Activated CD8-positive, alpha-beta memory T cell treated with anti-CD3 and anti-CD28 coated beads for 24 hours (primary cell): ENCODE data around the gene ISM2.

ENCODE experiments used
- DNase-seq: peaks from one replicate; pipeline ENCODE4 v3.0.0-alpha.2; 2020

ISM2 gene

DNA sequence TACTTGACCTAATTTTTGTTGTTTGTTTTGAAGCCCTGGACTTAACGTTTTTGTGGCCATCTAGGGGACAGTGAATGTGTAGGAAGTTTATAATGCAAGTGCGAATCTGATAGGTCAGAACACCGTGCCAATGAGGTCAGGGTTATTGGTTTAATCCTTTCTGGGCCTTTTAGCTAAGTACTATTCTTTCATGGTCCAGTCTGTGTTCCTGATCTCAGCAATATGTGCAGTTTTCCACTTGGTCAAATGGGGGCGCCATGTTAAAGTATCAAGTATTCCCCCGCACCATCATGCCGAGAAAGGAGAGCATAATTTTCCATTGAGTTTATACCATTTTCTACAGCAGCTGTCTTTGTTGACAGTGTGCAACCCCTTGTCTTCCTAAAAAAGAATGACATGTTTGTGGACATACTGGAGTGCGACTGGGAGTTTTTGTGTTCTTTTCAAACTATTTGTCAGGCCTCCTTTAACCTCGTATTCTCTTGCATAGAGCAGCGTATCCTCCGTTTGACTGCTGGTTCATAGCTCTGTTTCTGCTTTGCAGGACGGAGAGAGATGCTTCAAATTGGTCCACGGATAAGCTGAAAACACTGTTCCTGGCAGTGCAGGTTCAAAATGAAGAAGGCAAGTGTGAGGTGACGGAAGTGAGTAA is 39.4 kb downstream of the ISM2 start:
- peak; percentile 74 for DNase-seq

DNA sequence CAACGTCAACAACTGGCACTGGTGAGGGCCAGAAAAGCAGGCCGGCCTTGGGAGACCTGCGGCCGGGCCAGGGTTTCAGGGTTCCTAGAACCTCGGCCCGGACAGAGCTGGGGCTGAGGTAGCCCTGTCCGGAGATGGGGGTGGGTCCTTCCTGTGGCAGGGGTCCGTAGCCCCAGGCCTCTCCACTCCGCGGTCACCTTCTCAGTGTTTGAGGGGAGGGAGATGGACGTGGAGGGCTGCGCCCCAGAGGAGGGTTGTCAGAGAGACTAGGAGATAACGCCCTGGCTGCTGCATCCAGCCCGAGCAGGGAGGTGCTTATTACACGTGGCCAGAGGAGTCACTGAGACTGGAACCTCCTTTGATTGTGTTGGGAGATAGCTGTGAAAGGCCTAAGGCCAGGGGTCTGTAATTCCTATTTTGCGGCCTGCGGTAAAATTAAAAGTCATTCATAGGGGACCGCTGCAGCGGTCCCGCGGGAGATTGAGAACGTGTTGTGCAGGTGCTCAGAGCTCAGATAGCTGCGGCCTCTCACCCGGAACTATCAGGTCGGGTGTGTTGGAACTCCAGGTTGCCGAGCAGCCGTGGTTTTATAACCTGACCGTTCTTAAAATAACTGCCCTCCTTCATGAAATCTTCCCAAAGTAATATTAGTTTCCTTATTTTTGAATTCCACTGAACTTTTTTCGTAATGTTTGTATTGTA is 40.2 kb downstream of the ISM2 start:
- peak; percentile 77 for DNase-seq

DNA sequence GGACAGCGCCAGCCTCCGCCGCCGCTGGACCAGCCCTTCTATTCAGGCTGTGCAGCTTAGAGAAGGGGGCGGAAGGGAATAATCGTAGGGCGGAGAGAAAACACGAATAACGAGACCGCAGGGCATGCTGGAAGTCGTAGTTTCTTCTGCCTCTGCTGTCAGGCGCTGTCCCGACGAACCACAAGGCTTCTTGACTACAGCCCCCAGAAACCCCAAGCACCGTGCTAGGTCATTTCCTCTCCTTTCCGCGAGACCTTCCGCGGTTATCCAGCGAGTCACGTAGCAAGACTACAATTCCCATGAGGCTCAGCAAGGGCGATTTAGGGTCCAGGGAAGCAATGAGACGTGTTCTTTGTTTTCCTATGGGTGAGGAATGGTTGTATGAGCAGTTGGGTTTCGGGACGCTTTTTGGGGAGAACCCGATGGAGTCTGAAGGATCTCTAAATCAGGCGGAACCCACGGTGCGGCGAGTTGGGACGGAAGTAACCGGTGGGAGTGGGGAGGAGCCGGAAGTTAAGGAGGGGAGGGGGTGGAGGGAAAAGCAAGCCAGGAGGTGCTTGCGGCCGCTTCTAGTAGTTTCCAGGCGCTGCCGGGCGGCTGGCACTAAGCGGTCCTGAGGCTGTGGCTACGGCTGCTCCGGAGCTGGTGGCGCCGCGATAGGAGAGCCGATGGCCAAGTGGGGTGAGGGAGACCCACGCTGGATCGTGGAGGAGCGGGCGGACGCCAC is 40.9 kb downstream of the ISM2 start, which contains the start of the genes AHSA1 and VIPAS39:
AHSA1 (plus strand) TSS at position 572 of the 727 bp plus-strand sequence; CDS start at position 669, 97 bp downstream.
VIPAS39 (minus strand) TSS at position 80 of the 727 bp plus-strand sequence. CDS start 3,499 bp downstream, outside the sequence.
- DNase-seq, result peak; percentile 96

DNA sequence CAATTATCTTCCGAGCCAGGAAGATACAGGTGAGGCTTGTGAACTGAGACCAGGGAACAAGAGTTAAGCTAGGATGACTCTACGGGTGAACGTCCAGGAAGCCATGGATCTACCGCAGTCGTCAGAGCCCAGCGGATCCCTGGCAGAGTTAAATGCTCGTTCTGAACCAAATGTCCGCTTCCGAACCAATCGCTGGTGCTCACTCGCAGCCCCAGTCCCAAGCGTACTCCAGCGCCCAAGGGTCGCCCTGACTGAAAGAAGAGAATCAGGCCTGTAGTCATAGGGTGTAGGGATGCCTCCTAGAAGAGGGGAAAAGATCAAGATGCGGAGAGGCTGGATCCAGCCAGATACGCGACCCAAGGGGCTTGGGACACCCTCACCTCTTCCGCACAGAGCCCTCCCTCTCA is 41.5 kb downstream of the ISM2 start:
- DNase-seq, result no peak

DNA sequence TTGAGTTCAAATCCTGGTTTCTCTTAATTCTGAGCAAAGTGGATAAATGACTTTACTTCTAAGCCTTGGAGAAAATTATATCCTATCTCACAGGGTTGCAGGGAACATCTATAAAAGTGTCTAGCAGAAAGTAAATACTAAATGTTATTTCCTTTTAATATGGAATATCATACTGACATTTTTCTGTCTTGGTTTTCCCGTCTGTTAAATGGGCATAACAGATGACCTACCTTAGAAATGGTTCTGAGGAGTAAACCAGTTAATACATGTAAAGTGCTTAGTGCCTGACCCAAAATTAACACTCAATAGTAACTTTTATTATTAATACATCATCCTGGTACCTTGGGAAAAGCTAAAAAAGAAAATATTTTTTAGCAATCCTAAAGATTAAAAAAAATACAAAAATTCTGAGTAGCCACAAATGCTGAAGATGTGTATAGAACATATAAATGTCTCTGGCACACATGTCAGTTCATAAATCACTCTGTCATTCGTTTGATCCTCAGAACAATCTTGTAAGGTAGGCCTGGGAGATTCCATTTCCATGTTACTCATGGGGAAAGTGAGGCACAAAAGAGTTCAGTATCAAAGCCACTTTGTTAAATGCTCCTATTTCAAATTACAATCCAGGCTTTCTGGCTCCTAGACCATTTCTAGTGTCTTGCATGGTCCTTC is 42.5 kb downstream of the ISM2 start:
- no peak for DNase-seq

DNA sequence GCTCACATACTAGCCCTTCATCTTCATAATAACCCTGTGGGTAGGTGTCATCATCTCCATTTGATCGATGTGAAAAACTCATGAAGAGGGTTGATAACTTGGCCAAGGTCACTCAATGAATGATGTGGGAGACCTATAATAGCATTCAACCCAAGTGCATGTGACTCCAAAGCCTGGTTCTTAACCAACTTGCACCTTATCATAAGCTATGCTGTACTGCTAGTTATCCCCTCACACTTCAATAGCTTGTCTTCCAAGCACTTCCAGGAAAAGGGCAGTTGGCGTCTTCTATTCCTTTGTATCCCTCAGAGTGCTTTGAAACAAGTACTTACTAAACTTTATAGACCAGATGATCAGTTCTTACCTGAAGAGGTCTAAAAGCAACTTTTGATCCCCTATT is 56.4 kb downstream of the ISM2 start:
- DNase-seq, result no peak

DNA sequence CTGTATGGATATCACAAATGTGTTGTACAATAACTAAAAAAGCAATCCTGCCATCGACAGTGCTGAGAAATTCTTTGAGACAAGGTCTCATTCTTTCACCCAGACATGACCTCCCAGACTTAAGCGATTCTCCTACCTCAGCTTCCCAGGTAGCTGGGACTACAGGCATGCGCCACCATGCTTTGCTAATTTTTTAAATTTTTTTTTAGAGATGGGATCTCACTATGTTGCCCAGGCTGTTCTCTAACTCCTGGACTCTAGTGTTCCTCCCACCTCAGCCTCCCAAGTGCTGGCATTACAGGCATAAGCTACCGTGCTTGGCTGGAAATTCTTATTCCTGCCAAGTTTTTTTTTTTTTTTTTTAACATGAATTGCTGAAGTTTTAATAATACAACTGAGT is 58.8 kb downstream of the ISM2 start:
- DNase-seq, result no peak

DNA sequence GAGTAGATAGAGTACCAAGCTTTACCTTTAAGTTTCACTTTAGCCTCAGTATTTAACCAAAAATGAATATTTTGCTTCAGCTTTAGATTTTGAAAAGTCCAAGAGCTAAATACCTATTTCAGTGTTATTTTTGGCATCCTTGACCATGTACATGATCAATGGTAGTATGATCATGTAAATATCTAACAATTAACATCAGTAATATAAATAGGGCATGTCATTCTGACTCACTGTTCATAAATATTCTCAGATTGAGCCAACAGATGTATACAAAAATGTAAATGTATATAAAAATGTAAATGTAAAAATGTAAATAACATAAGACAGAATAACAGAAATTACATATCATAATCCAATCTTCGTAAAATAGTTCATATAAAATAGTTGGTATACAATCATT is 60.0 kb downstream of the ISM2 start:
- DNase-seq, result no peak

DNA sequence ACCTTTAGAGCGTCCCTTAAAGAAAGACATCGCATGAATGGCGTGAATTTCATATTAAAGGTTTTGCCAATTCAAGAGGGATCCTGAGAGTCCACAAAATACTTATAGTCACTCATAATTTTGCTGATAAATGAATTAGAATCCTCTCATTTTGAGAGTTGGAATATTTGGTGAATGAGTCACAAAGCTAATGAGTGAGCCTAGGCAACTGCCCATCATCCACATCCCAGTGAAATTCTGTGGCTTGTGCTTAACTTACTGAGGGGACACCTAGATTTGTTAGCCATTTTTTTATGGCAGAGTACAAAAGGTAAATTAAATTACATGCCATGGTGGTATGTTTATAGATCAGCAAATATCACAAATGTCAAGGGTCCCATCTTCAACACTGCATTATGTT is 62.6 kb downstream of the ISM2 start:
- DNase-seq, result no peak

DNA sequence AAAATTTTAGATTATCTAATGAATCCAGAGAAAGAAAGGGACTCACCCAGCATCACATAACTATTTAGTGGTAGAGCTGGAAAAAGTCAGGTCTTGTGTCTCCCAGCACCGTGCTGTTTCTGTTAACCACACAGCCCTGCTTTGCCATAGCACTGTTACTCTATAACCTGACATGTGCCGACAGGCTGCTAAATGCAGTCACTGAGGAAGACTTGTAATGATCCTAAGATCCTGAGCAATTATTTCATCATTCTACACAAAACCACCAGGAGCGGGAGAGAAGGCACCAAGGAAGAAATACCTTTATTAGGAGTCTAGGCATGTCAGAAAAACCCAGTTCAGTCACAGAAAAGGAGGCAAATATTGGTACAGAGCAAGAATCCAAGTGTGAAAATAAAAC is 72.2 kb downstream of the ISM2 start:
- DNase-seq, result no peak

DNA sequence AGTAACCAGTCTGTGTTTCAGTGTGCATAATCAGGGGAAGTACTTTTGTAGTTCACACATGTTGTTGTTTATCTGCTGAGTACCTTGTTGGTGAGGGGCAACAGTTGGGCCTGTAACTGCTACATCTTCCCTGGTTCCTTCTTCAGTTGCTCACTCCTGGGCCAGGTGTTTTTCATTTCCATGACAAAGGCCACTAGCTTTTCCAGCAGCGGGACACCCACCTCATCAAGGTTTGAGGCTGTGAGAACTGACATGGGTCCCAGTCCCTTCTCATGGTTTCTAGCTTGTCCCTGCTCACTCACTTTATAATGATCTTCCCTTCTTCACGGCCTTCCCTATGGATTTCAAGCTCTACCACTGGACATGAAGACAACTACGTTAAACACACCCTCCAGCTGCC is 73.8 kb downstream of the ISM2 start:
- DNase-seq, result no peak
